Measurements from ENCODE around the gene VPS41. TPM values are rescaled to one million over a fixed set of nuclear protein-coding genes. Genes with fewer than 3 reads are reported as not detected.

Gene VPS41
- total and polyA plus RNA-seq, 12 donors, result 12.7 to 133 (median 59.8) TPM

GRCh38 chr7:38723327-38723726 lies 185.7 kb downstream of the VPS41 start:
- Histone ChIP-seq H3K36me3 (replicated peaks in 1 of 2) (peaks cover 0 to 10% of the 10 kb centered on the region in 2 donors), H3K9me3 (replicated peaks in 1 of 3) (no peaks in the 10 kb centered on the region), H3K4me1 (replicated peaks in 1 of 2) (no peaks in the 10 kb centered on the region), H3K27me3 (no peaks in the 10 kb centered on the region), H3K27ac (no peak overlapping the region), H3K4me3 (no peak overlapping the region)
- no peak for TF ChIP-seq POLR2A (IDR thresholded peaks at IDR 0.05)
- TF ChIP-seq CTCF (IDR thresholded peaks at IDR 0.05), result no peak
- intact Hi-C loops (cut with DNase I), result no loop called here
- no peak for DNase-seq
- WGBS, 4 donors, result 94 to 98% (median 97%) methylated on average over 10 of the region's 10 CpGs

- 85 to 97% (median 88%) methylated on average over 4 of the region's 4 CpGs for WGBS, 4 donors
- no peaks in the 10 kb centered on the region for H3K9me3 ChIP-seq (replicated peaks in 1 of 3)
- H3K4me1 ChIP-seq (replicated peaks in 1 of 2), result no peaks in the 10 kb centered on the region
- DNase-seq, result no peak
- H3K36me3 ChIP-seq (replicated peaks in 1 of 2), result no peaks in the 10 kb centered on the region
- no peak overlapping the region for H3K27ac ChIP-seq
- intact Hi-C loops (cut with DNase I), result no loop called here
- no peak overlapping the region for H3K4me3 ChIP-seq
- TF ChIP-seq CTCF (IDR thresholded peaks at IDR 0.05) (no peak), POLR2A (IDR thresholded peaks at IDR 0.05) (no peak)
- H3K27me3 ChIP-seq, result no peaks in the 10 kb centered on the region
Observed at GRCh38 chr7:38716397-38716796, 192.6 kb downstream of the VPS41 start.

GRCh38 chr7:38709123-38709522 lies 199.9 kb downstream of the VPS41 start:
- intact Hi-C loops (cut with DNase I), result no loop called here
- TF ChIP-seq CTCF (IDR thresholded peaks at IDR 0.05) (no peak), POLR2A (IDR thresholded peaks at IDR 0.05) (no peak)
- WGBS, 4 donors, result 70 to 81% (median 76%) methylated on average over 4 of the region's 4 CpGs
- H3K27ac ChIP-seq, result no peak overlapping the region
- no peaks in the 10 kb centered on the region for H3K9me3 ChIP-seq (replicated peaks in 1 of 3)
- no peak for DNase-seq
- H3K4me1 ChIP-seq (replicated peaks in 1 of 2), result no peaks in the 10 kb centered on the region
- no peak overlapping the region for H3K4me3 ChIP-seq
- H3K36me3 ChIP-seq (replicated peaks in 1 of 2), result no peaks in the 10 kb centered on the region
- H3K27me3 ChIP-seq, result no peaks in the 10 kb centered on the region

- intact Hi-C loops (cut with DNase I), result no loop called here
- H3K4me1 ChIP-seq (replicated peaks in 1 of 2), result no peaks in the 10 kb centered on the region
- no peaks in the 10 kb centered on the region for H3K9me3 ChIP-seq (replicated peaks in 1 of 3)
- no peak overlapping the region for H3K27ac ChIP-seq
- no peaks in the 10 kb centered on the region for H3K27me3 ChIP-seq
- H3K4me3 ChIP-seq, result no peak overlapping the region
- TF ChIP-seq CTCF (IDR thresholded peaks at IDR 0.05) (no peak), POLR2A (IDR thresholded peaks at IDR 0.05) (no peak)
- no peak for DNase-seq
- H3K36me3 ChIP-seq (replicated peaks in 1 of 2), result no peaks in the 10 kb centered on the region
Observed at GRCh38 chr7:38704751-38705150, 204.2 kb downstream of the VPS41 start.
